SKM-1 treated with dmso at 0.1 percent for 144 hours (cell line): ENCODE results near the gene KCNQ4.

Source experiments
- DNase-seq: peaks from one replicate; lab custom pipeline; 2025; ENCODE audit not compliant: unreplicated experiment; lab: John Stamatoyannopoulos, UW

Gene KCNQ4

GRCh38 chr1:40857737-40858136 lies 74.2 kb downstream of the KCNQ4 start:
- DNase-seq, result no peak

GRCh38 chr1:40858856-40859416 lies 75.3 kb downstream of the KCNQ4 start:
- no peak for DNase-seq

GRCh38 chr1:40860706-40861223 lies 77.2 kb downstream of the KCNQ4 start:
- DNase-seq, result peak; percentile 93

GRCh38 chr1:40861224-40862003 lies 77.8 kb downstream of the KCNQ4 start:
- no peak for DNase-seq

GRCh38 chr1:40862008-40862863 lies 78.6 kb downstream of the KCNQ4 start, which contains the start of gene CITED4:
CITED4 (minus strand) TSS chr1:40862363; CDS start chr1:40862127, 236 bp downstream.
- peak; percentile 90 for DNase-seq

GRCh38 chr1:40868051-40868723 lies 84.6 kb downstream of the KCNQ4 start:
- no peak for DNase-seq

- DNase-seq, result no peak
Observed at GRCh38 chr1:40870135-40870728, 86.6 kb downstream of the KCNQ4 start.

GRCh38 chr1:40872276-40872675 lies 88.7 kb downstream of the KCNQ4 start:
- no peak for DNase-seq

- no peak for DNase-seq
Observed at GRCh38 chr1:40873863-40874472, 90.4 kb downstream of the KCNQ4 start.

- DNase-seq, result no peak
Observed at GRCh38 chr1:40876436-40876761, 92.8 kb downstream of the KCNQ4 start.

GRCh38 chr1:40876891-40877290 lies 93.3 kb downstream of the KCNQ4 start:
- no peak for DNase-seq

- DNase-seq, result no peak
Observed at GRCh38 chr1:40877698-40878097, 94.1 kb downstream of the KCNQ4 start.

GRCh38 chr1:40878906-40879305 lies 95.3 kb downstream of the KCNQ4 start:
- no peak for DNase-seq

GRCh38 chr1:40879482-40880175 lies 96.0 kb downstream of the KCNQ4 start:
- no peak for DNase-seq

- DNase-seq, result no peak
Observed at GRCh38 chr1:40880813-40881549, 97.4 kb downstream of the KCNQ4 start.

GRCh38 chr1:40884055-40884795 lies 100.6 kb downstream of the KCNQ4 start:
- DNase-seq, result no peak

GRCh38 chr1:40886318-40887011 lies 102.9 kb downstream of the KCNQ4 start:
- DNase-seq, result no peak

- DNase-seq, result no peak
Observed at GRCh38 chr1:40887012-40887378, 103.4 kb downstream of the KCNQ4 start.
